GM18526 (cell line): Measurements from ENCODE around the gene FIP1L1.

Experiments used
- POLR2A ChIP-seq: IDR thresholded peaks from 3 replicates; pipeline ENCODE4 v1.6.1; 2011; ENCODE audit not compliant: insufficient read length; ENCODE audit errors: extremely low read depth

Gene FIP1L1

DNA sequence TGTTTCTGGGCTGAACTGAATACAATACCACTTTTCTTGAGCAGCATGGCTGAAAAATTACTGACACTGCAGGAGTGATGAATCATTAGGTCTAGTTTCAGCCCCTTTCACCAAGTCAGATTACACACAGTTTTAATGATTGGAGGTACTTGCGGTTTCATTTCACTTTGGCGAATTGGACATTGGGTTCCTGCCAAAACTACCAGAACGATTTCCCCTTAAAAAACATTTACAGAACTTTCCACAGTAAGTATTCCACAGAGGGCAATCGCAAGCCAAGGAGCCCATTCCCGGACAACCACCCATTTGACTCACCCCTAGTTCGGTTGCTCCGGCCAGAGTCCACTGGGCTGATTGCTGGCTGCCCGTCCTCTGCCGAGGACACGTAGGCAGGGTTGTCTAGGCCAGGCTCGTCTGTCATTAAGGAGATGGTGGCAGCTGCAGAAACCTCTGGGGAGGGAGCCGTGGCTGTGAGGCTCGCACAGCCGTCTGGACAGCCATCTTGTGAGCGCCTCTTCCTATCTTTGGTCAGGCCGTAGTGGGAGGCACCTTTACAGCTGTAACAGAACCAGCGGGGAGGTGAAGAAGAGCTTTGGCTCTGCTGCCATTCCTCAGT is 130.3 kb downstream of the FIP1L1 start:
- TF ChIP-seq POLR2A, result no peak

DNA sequence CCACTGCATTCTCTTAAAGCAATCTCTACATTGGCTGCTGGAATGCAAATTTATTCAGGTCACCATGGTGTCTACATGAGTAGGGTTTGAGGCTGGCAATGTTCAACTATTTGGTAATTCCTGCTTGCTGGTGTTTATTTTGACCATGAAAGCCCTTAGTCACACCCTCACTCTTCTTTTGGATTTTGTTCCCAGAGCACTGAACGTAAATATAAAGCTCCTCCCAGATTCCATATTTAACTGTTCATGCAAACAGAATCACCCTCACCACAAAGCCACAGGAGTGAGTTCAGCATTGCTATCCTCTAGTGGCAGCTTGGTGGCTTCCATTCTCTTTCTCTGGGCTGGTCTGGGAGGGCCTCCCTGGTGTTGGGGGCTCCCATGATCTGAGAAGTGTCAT is 131.0 kb downstream of the FIP1L1 start:
- no peak for TF ChIP-seq POLR2A

DNA sequence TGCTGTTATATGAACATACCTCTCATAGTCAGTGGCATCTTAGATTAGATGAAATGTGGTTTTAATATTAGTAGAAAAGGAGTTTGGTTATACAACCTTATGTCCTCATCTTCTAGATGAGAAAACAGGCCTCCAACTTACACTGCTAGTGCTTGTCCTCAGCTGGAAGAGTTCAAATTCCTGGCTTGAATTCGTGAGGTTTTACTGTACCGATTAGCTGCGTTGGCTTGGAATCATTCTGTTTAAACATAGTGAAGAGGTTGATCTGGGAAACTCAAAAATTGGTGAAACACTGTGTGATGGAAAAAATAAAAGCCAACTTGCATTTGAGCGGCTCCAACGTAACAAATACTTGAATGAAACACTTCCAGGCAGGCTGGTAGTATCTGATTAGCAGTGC is 132.9 kb downstream of the FIP1L1 start:
- no peak for TF ChIP-seq POLR2A
